T-helper 22 cell (primary cell): ENCODE data around the gene NKIRAS1.
"Not testable (repeated sequence)": the region's sequence is repeated elsewhere in the genome, so short reads cannot be mapped to it uniquely, and the experiment has no call there.

ENCODE experiments used
- DNase-seq: peaks from one replicate; pipeline ENCODE4 v3.0.0-alpha.2; 2020; ENCODE audit warnings: low read depth

The NKIRAS1 gene

GRCh38 chr3:23904545-23904944 lies 12.2 kb downstream of the NKIRAS1 start:
- DNase-seq, result no peak

GRCh38 chr3:23900744-23901143 lies 16.0 kb downstream of the NKIRAS1 start:
- DNase-seq, result no peak

- DNase-seq, result no peak
Observed at GRCh38 chr3:23895181-23895580, 21.6 kb downstream of the NKIRAS1 start.

GRCh38 chr3:23894254-23895061 lies 22.3 kb downstream of the NKIRAS1 start:
- DNase-seq, result no peak

DNA sequence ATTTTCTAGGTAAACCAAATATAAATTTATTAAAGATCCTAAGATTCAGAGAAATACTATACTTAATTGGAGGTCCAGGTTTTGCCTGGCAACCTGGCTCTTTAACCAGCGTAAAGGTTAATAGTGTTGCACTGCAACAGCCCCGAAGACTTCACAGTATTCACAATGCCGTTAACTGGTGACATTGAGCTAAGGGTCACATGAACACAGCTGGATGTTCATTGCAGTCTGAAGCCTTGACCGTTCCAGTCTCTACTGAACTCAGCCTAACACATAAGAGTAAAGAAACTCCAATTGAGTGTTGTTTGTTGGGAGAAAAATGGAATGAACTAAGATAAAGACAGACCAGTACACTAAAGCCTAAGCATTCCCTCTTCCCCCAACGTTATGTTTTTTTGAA lies 26.8 kb downstream of the NKIRAS1 start:
- no peak for DNase-seq

DNA sequence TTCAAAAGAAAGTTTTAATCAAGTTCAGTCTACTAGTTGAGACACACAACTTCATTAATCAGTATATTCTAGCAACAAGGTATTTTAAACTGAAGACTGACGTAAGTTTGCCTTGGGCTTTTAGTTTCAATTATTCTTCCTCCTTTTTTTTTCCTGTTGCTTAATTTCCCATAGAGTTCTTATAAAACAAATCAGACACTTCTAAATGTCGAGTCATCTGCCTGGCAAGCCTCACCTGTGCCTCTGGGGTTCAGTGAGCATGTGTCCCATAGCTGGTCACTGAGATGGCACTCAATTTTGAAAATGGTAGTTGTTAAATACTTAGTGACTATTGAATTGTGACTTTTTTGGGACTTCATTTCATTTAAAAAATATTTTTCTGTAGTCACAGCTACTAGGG lies 27.4 kb downstream of the NKIRAS1 start:
- DNase-seq, result no peak

DNA sequence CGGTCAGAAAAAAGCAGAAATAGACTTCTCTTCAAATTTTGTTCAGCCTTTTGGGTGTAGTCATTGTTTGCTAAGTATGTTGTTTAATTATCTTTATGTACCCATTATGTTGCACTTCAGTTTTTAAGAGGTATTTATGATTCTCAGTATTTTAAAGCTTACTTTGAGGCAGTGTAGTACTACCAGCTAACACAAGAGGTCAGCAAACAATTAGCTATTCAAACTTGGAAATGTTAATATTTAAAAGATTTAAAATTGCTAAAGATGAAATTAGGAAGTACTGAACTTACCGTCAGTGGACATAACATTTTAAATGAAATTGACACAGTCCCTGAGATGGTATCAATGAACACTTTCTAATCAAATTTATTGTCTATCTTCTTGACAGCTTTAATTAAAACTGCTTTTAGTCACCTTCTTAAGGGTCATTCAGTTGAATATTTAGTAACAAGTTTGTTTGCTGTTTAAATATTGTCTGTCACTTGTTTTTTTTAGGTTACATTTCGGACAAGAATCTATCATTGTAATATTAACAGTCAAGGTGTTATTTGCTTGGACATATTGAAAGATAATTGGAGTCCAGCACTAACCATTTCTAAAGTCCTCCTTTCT lies 28.1 kb downstream of the NKIRAS1 start:
- no peak for DNase-seq

- DNase-seq, result no peak
Observed at GRCh38 chr3:23886311-23886710, 30.5 kb downstream of the NKIRAS1 start.

GRCh38 chr3:23885210-23885609 lies 31.6 kb downstream of the NKIRAS1 start:
- no peak for DNase-seq

DNA sequence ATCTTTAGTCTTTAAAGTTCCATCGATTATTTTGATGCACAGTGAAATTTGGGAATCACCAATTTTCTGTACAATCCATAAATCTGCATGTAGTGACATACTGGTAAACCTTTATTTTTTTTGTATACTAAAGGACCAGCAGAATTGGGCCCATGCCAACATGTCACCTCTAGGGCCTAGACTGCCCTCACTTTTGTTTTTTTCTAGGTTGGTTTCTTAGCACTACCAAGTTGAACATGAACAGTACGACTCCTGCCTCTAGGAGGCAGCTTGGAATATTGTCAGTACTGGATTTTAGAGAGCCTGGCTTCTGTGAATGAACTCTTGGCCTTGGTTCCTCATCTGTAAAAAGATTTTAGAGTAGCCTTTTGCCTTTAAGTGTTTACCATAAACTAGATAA lies 32.3 kb downstream of the NKIRAS1 start:
- DNase-seq, result no peak

- no peak for DNase-seq
Observed at GRCh38 chr3:23882487-23882918, 34.3 kb downstream of the NKIRAS1 start.

- not testable (repeated sequence) for DNase-seq
Observed at GRCh38 chr3:23881993-23882392, 34.8 kb downstream of the NKIRAS1 start.

DNA sequence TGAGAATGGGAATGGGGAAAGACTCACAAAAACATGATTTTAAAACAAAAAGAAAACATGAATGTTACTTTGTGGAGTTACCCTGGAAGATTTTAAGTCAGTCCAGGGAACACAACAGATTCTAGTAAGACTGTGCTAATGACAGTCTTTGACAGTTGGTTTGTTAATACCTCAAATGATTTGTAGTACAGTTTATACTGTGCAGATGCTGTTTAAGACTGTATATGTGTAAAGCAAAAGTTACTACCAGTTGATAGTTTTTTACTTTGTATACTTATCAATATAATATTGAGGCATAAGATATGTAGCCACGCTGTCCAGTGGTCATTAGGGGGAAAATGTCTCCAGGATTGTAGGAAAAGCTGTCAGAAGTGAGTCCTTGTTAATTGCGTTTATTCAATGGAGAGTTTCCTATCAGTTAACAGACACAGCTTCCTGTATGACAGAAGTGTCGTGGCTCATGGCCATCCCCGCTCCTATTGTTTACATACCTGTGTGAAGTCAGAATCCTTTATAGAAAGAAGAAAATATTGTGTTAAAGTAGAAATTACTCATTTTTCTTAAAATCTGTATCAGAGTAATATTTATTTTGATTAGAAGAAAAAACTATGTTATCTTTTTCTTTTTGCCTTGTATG lies 36.0 kb downstream of the NKIRAS1 start:
- DNase-seq, result no peak

DNA sequence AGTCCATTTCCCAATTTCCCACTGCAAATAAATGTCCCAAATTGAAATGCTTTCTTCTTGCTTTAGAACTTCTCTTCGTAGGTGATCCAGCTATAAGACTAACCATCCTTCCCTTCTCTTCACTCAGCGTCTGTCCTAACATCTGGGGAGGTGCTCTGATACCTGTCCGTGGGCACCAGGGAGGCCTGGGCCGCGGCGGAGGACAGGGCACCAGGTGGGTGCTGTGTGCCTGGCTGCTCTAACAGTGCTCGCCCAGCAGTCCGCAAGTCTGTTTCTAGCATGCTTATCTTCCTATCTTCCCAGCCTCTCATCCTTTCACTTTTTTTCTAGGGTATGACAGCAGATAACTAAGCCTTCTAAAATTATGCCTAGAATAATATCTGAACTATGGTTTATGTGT lies 37.3 kb downstream of the NKIRAS1 start:
- no peak for DNase-seq

DNA sequence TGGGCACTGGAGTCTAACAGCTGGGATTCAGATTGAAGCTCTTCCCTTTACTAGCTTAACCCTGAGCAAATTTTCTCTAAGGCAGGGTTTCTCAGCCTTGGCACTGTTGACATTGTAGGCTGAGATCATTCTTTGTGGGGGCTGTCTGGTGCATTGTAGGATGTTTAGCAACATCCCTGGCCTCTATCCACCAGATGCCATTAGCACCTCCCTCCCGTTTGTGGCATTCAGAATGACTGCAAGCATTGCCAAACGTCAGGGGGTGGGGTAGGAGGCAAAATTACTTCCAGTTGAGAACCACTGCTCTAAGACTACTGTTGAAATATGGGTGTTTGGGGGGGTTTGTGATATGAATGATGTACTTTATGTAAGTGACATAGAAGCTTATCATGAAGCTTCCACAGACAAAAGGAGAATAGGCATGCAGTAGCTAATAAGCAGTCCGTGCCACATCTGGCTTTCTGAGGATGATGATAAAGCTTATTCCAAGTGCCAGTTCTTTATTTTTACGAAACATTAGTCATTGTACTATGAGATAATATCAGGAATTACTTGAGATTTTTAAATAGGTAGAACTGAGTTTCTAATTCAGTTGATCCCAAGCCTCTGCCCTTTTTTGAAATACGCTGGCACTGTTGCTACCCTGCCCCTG lies 39.3 kb downstream of the NKIRAS1 start:
- no peak for DNase-seq

DNA sequence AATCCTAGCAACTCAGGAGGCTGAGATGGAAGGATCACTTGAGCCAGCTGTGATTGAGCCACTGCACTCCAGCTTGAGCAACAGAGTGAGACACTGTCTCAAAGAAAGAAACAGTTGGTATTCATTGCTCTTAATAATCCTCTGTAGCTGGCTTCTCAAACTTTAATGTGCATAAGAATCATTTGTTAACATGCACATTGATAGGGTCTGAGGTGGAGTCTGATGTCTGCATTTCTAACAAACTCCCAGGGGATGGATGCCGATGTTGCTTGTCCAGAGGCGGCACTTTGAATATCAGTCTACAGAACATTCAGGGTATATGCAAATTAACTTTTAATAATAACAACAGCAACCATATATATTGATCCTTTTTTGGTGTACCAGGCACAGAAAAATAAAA lies 39.9 kb downstream of the NKIRAS1 start:
- DNase-seq, result no peak

- no peak for DNase-seq
Observed at GRCh38 chr3:23875113-23875725, 41.6 kb downstream of the NKIRAS1 start.

DNA sequence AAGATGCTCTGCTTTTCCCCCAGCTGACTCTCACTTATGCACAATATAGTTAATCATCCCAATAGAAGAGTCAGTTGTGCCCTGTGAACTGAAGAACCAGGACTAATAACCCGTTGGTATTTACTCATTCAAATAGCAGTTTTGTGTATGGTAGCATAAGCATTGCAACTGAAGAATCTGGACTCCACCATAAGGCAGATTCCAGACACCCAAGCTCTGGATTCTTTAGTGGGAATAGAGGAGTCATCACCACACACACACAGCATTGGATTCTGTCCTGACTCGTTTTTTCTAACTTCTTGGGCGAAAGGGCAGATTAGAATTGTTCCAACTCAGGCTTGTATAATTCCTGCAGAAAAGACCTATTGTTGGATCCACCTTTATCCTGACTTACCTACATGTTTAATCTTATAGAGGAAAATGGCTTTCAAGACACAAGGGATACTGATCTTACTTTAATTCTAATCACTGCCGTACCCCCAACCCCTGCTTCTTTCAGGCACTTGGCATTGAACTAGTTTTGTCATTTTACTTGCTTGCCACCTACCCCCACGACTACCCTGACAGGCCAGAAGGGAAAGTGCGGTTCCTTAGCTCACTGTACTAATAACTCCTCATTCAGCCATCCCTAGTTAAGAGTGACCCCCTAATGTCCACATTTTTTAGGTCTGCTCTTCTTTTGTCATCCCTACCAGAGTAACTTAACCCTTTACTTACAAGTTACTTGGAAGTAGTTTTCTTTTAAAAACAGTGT lies 42.3 kb downstream of the NKIRAS1 start:
- no peak for DNase-seq

DNA sequence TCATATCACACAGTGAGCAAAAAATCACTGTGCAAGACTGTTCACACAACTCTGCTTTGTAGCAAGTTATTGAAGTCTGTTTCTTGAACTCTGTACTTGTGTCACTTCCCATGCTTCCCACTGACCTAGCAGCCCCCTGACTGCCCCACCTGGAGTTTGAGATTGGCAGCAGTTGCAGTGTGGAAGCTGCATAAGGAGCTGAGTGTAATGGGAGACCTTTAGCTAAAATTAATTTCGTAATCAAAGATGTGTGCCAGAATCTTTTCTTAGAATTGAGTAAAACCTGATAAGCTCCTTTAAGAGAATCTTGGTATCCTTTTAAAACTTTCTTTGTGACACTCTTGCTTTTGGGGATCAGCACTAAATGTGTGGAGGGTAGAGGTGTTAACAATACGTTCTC lies 42.8 kb downstream of the NKIRAS1 start:
- no peak for DNase-seq

DNA sequence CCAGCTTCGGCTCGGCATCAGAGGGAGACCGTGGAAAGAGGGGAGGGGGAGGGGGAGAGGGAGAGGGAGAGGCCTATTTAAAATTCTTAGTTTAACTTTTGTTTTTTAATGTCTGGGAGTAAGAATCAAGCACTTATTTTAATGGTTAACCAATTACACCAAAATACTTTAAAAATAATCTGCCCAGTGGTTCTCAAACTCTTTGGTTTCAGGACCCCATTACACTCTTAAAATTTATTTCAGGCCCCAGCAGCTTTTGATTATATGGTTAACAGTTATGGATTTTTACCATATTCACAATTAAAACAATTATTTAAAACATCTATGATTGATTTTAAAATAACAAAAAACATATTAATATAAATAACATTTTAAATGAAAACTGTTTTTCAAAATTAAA lies 44.5 kb downstream of the NKIRAS1 start:
- DNase-seq, result no peak

DNA sequence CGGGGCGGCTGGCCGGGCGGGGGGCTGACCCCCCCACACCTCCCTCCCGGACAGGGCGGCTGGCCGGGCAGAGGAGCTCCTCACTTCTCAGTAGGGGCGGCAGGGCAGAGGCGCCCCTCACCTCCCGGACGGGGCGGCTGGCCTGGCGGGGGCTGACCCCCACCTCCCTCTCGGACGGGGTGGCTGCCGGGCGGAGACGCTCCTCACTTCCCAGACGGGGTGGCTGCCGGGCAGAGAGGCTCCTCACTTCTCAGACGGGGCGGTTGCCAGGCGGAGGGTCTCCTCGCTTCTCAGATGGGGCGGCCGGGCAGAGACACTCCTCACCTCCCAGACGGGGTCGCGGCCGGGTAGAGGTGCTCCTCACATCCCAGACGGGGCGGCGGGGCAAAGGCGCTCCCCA lies 45.4 kb downstream of the NKIRAS1 start:
- DNase-seq, result not testable (repeated sequence)

DNA sequence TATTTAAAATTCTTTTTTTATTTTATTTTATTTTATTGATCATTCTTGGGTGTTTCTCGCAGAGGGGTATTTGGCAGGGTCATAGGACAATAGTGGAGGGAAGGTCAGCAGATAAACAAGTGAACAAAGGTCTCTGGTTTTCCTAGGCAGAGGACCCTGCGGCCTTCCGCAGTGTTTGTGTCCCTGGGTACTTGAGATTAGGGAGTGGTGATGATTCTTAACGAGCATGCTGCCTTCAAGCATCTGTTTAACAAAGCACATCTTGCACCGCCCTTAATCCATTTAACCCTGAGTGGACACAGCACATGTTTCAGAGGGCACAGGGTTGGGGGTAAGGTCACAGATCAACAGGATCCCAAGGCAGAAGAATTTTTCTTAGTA lies 46.1 kb downstream of the NKIRAS1 start:
- DNase-seq, result not testable (repeated sequence)
